GM12878 (cell line): ENCODE data around the gene GGT6.

Experiments
- BACH1 ChIP-seq: fragments of 450-650 bp; IDR thresholded peaks from 2 replicates; pipeline ENCODE4 v1.6.1; 2017; ENCODE audit warnings: mild to moderate bottlenecking, borderline replicate concordance
- HDAC2 ChIP-seq: fragments of 200-600 bp; sonication (generic); IDR thresholded peaks from 2 replicates; pipeline ENCODE4 v1.6.1; 2017
- JUND ChIP-seq: IDR thresholded peaks from 2 replicates; pipeline ENCODE4 v1.6.1; 2012; ENCODE audit warnings: low read depth, mild to moderate bottlenecking, low read length, improper control_type of control experiment, moderate library complexity
- POLR2A ChIP-seq: IDR thresholded peaks from 2 replicates; pipeline ENCODE4 v1.6.1; 2011; ENCODE audit warnings: low read depth, mild to moderate bottlenecking, low read length
- YY1 ChIP-seq: IDR thresholded peaks from 2 replicates; pipeline ENCODE4 v1.6.1; 2011; ENCODE audit warnings: low read depth, mild to moderate bottlenecking, low read length
- ZNF384 ChIP-seq: IDR thresholded peaks from 2 replicates; pipeline ENCODE4 v1.6.1; 2012; ENCODE audit warnings: low read depth, mild to moderate bottlenecking, low read length, improper control_type of control experiment, borderline replicate concordance
- TF ChIP-seq, protein P1 (sequence below), 3 experiments: IDR thresholded peaks in 2 of 3; conservative IDR thresholded peaks in 1 of 3; 2 replicates each; pipeline ENCODE4 v1.5.1; 2011; ENCODE audit warnings: low read depth in 3 of 3, low read length in 3 of 3, mild to moderate bottlenecking in 3 of 3, control low read depth in 2 of 3, moderate library complexity in 2 of 3, inconsistent platforms in 1 of 3, mixed read lengths in 1 of 3; ENCODE audit not compliant: control insufficient read depth in 2 of 3, insufficient read depth in 1 of 3; ENCODE audit errors: extremely low read depth in 1 of 3
- TF ChIP-seq, protein P2 (sequence below): IDR thresholded peaks from 2 replicates; pipeline ENCODE4 v1.6.1; 2012; ENCODE audit warnings: improper control_type of control experiment, low read depth, low read length; ENCODE audit not compliant: insufficient replicate concordance
- TF ChIP-seq, protein P3 (sequence below): IDR thresholded peaks from 2 replicates; pipeline ENCODE4 v1.6.1; 2011; ENCODE audit warnings: borderline replicate concordance, low read depth, mild to moderate bottlenecking, moderate library complexity, mixed read lengths, low read length; ENCODE audit not compliant: insufficient read depth; ENCODE audit errors: extremely low read length
- TF ChIP-seq, protein P4 (sequence below): fragments of 450-650 bp; IDR thresholded peaks from 2 replicates; pipeline ENCODE4 v1.6.1; 2016; ENCODE audit warnings: mild to moderate bottlenecking
- TF ChIP-seq, protein P5 (sequence below): fragments of 150-350 bp; IDR thresholded peaks from 2 replicates; pipeline ENCODE4 v1.6.1; 2014; ENCODE audit warnings: mild to moderate bottlenecking, low read depth, low read length

DNA sequence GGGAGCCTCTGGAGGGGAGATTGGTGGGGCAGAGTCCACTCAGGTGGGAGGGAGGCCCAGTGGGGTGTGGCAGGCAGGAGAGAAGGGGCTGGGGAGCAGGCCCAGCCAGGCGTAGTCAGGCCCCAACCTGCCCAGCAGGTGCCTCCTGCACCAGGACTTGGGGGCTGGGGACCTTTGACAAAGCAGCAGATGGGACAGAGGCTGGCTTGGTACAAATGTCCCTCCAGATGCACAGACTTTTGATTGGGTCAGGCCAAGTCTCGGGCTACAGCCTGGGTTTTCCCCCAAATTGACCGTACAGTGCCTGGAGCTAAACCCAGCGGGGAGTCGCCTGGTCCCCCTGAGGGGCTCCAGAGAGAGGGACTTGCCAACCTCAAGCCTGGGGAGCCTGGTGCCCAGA lies 411 bp downstream of the GGT6 start:
- TF ChIP-seq POLR2A (no peak), ZNF384 (no peak), BACH1 (no peak), JUND (no peak), YY1 (no peak), HDAC2 (no peak)
- TF ChIP-seq, protein P1, sequence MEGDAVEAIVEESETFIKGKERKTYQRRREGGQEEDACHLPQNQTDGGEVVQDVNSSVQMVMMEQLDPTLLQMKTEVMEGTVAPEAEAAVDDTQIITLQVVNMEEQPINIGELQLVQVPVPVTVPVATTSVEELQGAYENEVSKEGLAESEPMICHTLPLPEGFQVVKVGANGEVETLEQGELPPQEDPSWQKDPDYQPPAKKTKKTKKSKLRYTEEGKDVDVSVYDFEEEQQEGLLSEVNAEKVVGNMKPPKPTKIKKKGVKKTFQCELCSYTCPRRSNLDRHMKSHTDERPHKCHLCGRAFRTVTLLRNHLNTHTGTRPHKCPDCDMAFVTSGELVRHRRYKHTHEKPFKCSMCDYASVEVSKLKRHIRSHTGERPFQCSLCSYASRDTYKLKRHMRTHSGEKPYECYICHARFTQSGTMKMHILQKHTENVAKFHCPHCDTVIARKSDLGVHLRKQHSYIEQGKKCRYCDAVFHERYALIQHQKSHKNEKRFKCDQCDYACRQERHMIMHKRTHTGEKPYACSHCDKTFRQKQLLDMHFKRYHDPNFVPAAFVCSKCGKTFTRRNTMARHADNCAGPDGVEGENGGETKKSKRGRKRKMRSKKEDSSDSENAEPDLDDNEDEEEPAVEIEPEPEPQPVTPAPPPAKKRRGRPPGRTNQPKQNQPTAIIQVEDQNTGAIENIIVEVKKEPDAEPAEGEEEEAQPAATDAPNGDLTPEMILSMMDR (IDR thresholded peaks at IDR 0.05 in 2 of 3, conservative IDR thresholded peaks at IDR 0.05 in 1 of 3; ENCODE audit: control insufficient read depth in 2 of 3, extremely low read depth in 1 of 3, insufficient read depth in 1 of 3, low read depth in 3 of 3, low read length in 3 of 3) = no peak
- TF ChIP-seq, protein P2, sequence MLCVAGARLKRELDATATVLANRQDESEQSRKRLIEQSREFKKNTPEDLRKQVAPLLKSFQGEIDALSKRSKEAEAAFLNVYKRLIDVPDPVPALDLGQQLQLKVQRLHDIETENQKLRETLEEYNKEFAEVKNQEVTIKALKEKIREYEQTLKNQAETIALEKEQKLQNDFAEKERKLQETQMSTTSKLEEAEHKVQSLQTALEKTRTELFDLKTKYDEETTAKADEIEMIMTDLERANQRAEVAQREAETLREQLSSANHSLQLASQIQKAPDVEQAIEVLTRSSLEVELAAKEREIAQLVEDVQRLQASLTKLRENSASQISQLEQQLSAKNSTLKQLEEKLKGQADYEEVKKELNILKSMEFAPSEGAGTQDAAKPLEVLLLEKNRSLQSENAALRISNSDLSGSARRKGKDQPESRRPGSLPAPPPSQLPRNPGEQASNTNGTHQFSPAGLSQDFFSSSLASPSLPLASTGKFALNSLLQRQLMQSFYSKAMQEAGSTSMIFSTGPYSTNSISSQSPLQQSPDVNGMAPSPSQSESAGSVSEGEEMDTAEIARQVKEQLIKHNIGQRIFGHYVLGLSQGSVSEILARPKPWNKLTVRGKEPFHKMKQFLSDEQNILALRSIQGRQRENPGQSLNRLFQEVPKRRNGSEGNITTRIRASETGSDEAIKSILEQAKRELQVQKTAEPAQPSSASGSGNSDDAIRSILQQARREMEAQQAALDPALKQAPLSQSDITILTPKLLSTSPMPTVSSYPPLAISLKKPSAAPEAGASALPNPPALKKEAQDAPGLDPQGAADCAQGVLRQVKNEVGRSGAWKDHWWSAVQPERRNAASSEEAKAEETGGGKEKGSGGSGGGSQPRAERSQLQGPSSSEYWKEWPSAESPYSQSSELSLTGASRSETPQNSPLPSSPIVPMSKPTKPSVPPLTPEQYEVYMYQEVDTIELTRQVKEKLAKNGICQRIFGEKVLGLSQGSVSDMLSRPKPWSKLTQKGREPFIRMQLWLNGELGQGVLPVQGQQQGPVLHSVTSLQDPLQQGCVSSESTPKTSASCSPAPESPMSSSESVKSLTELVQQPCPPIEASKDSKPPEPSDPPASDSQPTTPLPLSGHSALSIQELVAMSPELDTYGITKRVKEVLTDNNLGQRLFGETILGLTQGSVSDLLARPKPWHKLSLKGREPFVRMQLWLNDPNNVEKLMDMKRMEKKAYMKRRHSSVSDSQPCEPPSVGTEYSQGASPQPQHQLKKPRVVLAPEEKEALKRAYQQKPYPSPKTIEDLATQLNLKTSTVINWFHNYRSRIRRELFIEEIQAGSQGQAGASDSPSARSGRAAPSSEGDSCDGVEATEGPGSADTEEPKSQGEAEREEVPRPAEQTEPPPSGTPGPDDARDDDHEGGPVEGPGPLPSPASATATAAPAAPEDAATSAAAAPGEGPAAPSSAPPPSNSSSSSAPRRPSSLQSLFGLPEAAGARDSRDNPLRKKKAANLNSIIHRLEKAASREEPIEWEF = no peak
- TF ChIP-seq, protein P3, sequence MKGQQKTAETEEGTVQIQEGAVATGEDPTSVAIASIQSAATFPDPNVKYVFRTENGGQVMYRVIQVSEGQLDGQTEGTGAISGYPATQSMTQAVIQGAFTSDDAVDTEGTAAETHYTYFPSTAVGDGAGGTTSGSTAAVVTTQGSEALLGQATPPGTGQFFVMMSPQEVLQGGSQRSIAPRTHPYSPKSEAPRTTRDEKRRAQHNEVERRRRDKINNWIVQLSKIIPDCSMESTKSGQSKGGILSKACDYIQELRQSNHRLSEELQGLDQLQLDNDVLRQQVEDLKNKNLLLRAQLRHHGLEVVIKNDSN = no peak
- TF ChIP-seq, protein P4, sequence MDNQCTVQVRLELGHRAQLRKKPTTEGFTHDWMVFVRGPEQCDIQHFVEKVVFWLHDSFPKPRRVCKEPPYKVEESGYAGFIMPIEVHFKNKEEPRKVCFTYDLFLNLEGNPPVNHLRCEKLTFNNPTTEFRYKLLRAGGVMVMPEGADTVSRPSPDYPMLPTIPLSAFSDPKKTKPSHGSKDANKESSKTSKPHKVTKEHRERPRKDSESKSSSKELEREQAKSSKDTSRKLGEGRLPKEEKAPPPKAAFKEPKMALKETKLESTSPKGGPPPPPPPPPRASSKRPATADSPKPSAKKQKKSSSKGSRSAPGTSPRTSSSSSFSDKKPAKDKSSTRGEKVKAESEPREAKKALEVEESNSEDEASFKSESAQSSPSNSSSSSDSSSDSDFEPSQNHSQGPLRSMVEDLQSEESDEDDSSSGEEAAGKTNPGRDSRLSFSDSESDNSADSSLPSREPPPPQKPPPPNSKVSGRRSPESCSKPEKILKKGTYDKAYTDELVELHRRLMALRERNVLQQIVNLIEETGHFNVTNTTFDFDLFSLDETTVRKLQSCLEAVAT = no peak
- TF ChIP-seq, protein P5, sequence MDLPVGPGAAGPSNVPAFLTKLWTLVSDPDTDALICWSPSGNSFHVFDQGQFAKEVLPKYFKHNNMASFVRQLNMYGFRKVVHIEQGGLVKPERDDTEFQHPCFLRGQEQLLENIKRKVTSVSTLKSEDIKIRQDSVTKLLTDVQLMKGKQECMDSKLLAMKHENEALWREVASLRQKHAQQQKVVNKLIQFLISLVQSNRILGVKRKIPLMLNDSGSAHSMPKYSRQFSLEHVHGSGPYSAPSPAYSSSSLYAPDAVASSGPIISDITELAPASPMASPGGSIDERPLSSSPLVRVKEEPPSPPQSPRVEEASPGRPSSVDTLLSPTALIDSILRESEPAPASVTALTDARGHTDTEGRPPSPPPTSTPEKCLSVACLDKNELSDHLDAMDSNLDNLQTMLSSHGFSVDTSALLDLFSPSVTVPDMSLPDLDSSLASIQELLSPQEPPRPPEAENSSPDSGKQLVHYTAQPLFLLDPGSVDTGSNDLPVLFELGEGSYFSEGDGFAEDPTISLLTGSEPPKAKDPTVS = no peak
